Thyroid gland (tissue), 4 donors: ENCODE results near the gene KCNH6. TPM values are rescaled to one million over a fixed set of nuclear protein-coding genes. Genes with fewer than 3 reads are reported as not detected.

Experiments used
- DNase-seq, 2 donors: peaks; one replicate each; pipeline ENCODE4 v3.0.0-alpha.2; 2019
- H3K27ac ChIP-seq, 3 donors: fragments of 200-600 bp; sonication (generic); 1 replicate in 2 of 3; 2 replicates in 1 of 3; pipeline ENCODE4 v1.5.1; 2016 to 2019; ENCODE audit warnings: mild to moderate bottlenecking in 1 of 3, moderate library complexity in 1 of 3
- H3K27me3 ChIP-seq: fragments of 200-600 bp; sonication (generic); one replicate; pipeline ENCODE4 v1.5.1; 2019
- H3K36me3 ChIP-seq, 2 donors: fragments of 200-600 bp; sonication (generic); one replicate each; pipeline ENCODE4 v1.5.1; 2016 to 2019
- H3K4me1 ChIP-seq, 2 donors: fragments of 200-600 bp; sonication (generic); one replicate each; pipeline ENCODE4 v1.5.1; 2017 to 2019
- H3K4me3 ChIP-seq, 3 donors: fragments of 200-600 bp; sonication (generic); replicated peaks in 1 of 3; 1 replicate in 2 of 3; 2 replicates in 1 of 3; pipeline ENCODE4 v1.5.1; 2016; ENCODE audit warnings: mild to moderate bottlenecking in 1 of 3
- H3K9me3 ChIP-seq: fragments of 200-600 bp; sonication (generic); one replicate; pipeline ENCODE4 v1.5.1; 2017
- CTCF ChIP-seq, 6 experiments: fragments of 200-600 bp in 3 of 6; fragments of 450-650 bp in 3 of 6; sonication (generic) in 3 of 6; IDR thresholded peaks; one replicate each; pipeline ENCODE4 v1.5.1; 2016 to 2019; ENCODE audit warnings: antibody characterized with exemption in 6 of 6, mild to moderate bottlenecking in 2 of 6, inconsistent platforms in 1 of 6, moderate library complexity in 1 of 6
- POLR2A ChIP-seq, 2 donors: fragments of 450-650 bp; IDR thresholded peaks; one replicate each; pipeline ENCODE4 v1.6.1; 2017; ENCODE audit warnings: antibody characterized with exemption in 2 of 2, mild to moderate bottlenecking in 2 of 2, moderate library complexity in 1 of 2
- WGBS, 2 donors: methylation state at CpG; one replicate each; pipeline ENCODE4 v1.1.5; 2017; 5-methylcytosine and 5-hydroxymethylcytosine counted together
- intact Hi-C: fragments of 100-400 bp; cut with DNase I; formaldehyde crosslinking; loops from one replicate; pipeline ENCODE4 v1.15.1; 2023
- total RNA-seq, 4 donors: library from RNA; depleted of rRNA; stranded (reverse); fragments of >200 nt; gene quantifications; one replicate each; pipeline ENCODE4 v1.2.3, GENCODE V29; 2016

Gene KCNH6
- total RNA-seq, 4 donors from 2014 or later = 0.67 TPM; not detected in 3

DNA sequence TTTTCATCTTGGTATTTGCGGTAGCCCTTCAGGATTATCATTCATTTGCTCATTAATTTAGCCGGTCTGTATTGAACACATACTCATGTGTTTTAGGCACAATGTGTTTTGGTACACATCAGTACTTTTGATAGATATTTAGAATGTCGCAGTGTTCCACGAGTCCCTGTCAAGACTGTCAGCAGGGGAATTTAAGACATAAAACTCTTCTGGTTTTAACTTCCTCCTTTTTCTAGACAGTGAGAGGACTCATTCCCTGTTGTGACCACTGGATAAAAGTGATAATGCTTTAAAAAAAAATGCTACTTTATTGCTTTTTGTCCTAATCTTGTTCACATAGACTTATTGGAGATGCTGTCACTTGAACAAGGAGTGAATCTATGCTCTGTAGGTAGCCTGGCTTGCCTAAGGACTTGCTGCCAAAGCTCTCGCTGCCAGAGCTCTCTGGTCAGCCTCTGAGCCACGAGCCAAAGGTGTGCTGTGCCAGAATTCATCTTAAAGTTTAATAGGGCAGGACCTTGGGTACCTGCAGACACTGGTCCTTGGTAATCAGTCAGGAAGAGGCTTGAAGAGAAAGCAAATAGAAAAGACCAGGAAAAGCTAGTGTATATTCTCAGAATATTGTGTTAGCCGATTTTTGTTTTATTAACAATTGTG, 32.5 kb downstream of the KCNH6 start:
- peaks cover 21 to 27% of the 10 kb centered on the region in 2 donors for H3K4me1 ChIP-seq
- WGBS, 2 donors = 69 to 75% methylated on average over 7 of the region's 7 CpGs
- H3K27me3 ChIP-seq = no peaks in the 10 kb centered on the region
- H3K36me3 ChIP-seq = no peaks in the 10 kb centered on the region
- no peak overlapping the region for H3K27ac ChIP-seq
- H3K9me3 ChIP-seq = no peaks in the 10 kb centered on the region
- no peak overlapping the region for H3K4me3 ChIP-seq
- peak; percentile 22 to 50 for DNase-seq
- intact Hi-C loops = no loop called here
- no peak for TF ChIP-seq POLR2A (IDR thresholded peaks at IDR 0.05)
- no peak for TF ChIP-seq CTCF (IDR thresholded peaks at IDR 0.05)

GRCh38 chr17:63557416-63557815, 34.3 kb downstream of the KCNH6 start:
- no peaks in the 10 kb centered on the region for H3K9me3 ChIP-seq
- no peak for TF ChIP-seq CTCF (IDR thresholded peaks at IDR 0.05)
- no peak for DNase-seq
- intact Hi-C loops = no loop called here
- no peak overlapping the region for H3K27ac ChIP-seq
- H3K4me1 ChIP-seq = peaks cover 8 to 20% of the 10 kb centered on the region in 2 donors
- H3K27me3 ChIP-seq = no peaks in the 10 kb centered on the region
- H3K36me3 ChIP-seq = no peaks in the 10 kb centered on the region
- WGBS, 2 donors = 96 to 97% methylated on average over 2 of the region's 2 CpGs
- H3K4me3 ChIP-seq = no peak overlapping the region

DNA sequence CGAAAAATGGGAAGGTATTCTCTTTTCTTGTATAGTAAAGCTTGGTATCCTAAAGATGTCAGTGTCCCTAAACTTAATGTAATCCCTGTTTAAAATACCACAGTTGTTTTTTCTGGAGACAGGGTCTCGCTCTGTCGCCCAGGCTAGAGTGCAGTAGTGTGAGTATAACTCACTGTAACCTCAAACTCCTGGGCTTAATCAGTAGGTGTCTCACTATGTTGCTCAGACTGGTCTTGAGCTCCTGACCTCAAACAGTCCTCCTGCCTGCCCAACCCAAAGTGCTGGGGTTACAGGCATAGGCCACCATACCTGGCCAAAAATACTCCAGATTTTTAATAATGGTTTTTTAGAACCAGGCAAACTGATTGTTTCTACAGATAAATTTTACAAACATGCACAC, 35.3 kb downstream of the KCNH6 start:
- Histone ChIP-seq H3K4me3 (no peak overlapping the region), H3K9me3 (no peaks in the 10 kb centered on the region), H3K27me3 (no peaks in the 10 kb centered on the region), H3K4me1 (peaks cover 2 to 12% of the 10 kb centered on the region in 2 donors), H3K36me3 (no peaks in the 10 kb centered on the region), H3K27ac (no peak overlapping the region)
- DNase-seq = no peak
- TF ChIP-seq POLR2A (IDR thresholded peaks at IDR 0.05) (no peak), CTCF (IDR thresholded peaks at IDR 0.05) (no peak)
- intact Hi-C loops = no loop called here
- WGBS, 2 donors = 88 to 93% methylated on average over 3 of the region's 3 CpGs

DNA sequence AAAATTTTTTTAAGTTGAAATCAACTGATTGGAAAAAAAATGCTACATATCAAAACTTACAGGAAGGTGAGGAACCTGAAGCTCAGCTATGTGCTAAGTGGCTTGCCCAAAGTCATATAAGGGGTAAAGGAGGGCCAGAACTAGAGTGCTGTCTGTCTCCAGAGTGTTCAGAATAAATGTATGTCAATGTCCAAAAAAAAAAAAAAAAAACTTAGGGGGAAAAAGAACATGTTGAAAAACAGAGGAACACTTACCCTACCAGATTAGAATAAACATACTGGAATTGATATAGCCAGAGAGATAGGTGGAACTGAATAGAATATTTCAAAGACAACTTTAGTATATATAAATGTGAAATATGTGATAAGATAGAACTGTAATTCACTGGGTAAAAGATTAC, 38.7 kb downstream of the KCNH6 start:
- DNase-seq = no peak
- H3K27me3 ChIP-seq = no peaks in the 10 kb centered on the region
- H3K9me3 ChIP-seq = no peaks in the 10 kb centered on the region
- H3K4me3 ChIP-seq = no peak overlapping the region
- TF ChIP-seq POLR2A (IDR thresholded peaks at IDR 0.05) (no peak), CTCF (IDR thresholded peaks at IDR 0.05) (no peak)
- peaks cover 0 to 6% of the 10 kb centered on the region in 2 donors for H3K4me1 ChIP-seq
- H3K27ac ChIP-seq = no peak overlapping the region
- no peaks in the 10 kb centered on the region for H3K36me3 ChIP-seq
- intact Hi-C loops = no loop called here

- intact Hi-C loops = no loop called here
- Histone ChIP-seq H3K4me3 (no peak overlapping the region), H3K4me1 (peaks cover 0 to 3% of the 10 kb centered on the region in 2 donors), H3K27me3 (no peaks in the 10 kb centered on the region), H3K27ac (no peak overlapping the region), H3K36me3 (no peaks in the 10 kb centered on the region), H3K9me3 (no peaks in the 10 kb centered on the region)
- TF ChIP-seq POLR2A (IDR thresholded peaks at IDR 0.05) = no peak
- TF ChIP-seq CTCF (IDR thresholded peaks at IDR 0.05) = no peak
- no peak for DNase-seq
- 99% methylated on average over 2 of the region's 2 CpGs for WGBS, 2 donors
These were observed 40.2 kb downstream of the KCNH6 start for GRCh38 chr17:63563339-63563738.
